Renal pelvis (tissue), 4 donors: Measurements from ENCODE around the gene SNAP29. TPM values are rescaled to one million over a fixed set of nuclear protein-coding genes. Genes with fewer than 3 reads are reported as not detected.
"Not testable (repeated sequence)": the region's sequence is repeated elsewhere in the genome, so short reads cannot be mapped to it uniquely, and the experiment has no call there.

Experiments used
- DNase-seq: peaks from one replicate; pipeline ENCODE4 v3.0.0-alpha.2; 2013
- polyA plus RNA-seq, 3 donors: library from polyadenylated mRNA; unstranded; fragments of 120-200 nt; gene quantifications; one replicate each; pipeline ENCODE4 v1.2.1, GENCODE V29; 2013; ENCODE audit not compliant: insufficient read length in 3 of 3

The SNAP29 gene
- polyA plus RNA-seq, 3 donors: 28.1 to 35.5 (median 29.0) TPM

- no peak for DNase-seq
Measured at GRCh38 chr22:20926243-20926642, 67.4 kb downstream of the SNAP29 start.

DNA sequence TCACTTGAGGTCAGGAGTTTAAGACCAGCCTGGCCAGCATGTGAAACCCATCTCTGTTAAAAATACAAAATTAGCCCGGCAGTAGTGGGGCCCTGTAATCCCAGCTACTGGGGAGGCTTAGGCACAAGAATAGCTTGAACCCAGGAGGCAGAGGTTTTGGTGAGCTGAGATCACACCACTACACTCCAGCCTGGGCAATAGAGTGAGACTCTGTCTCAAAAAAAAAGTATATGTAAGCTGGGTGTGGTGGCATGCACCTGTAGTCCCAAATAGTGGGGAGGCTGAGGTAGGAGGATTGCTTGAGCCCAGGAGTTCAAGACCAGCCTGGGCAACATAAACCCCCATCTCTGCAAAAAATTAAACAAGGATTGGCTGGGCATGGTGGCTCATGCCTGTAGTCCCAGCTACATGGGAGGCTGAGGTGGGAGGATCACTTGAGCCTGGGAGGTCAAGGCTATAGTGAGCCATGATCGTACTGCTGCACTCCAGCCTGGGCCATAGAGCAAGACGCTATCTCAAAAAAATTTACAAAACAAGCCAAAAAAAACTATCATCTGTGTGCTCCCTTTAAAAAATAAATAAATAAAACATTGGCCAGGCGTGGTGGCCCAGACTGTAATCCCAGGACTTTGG, 69.2 kb downstream of the SNAP29 start:
- DNase-seq: no peak

DNA sequence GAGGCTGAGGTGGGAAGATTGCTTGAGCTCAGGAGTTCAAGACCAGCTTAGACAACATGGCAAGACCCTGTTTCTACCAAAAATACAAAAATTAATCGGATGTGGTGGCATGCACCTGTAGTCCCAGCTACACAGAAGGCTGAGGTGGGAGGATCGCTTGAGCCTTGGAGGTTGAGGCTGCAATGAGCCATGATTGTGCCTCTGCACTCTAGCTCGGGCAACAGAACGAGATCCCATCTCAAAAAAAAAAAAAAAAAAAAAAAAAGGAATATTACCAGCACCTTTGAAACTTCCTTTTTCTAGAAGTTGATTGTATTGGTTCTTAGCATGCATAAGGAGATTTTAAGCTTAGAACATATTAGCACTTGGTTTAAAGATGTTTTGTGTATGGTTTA, 69.8 kb downstream of the SNAP29 start:
- DNase-seq: no peak

- DNase-seq: no peak
Measured at GRCh38 chr22:20930004-20930403, 71.2 kb downstream of the SNAP29 start.

DNA sequence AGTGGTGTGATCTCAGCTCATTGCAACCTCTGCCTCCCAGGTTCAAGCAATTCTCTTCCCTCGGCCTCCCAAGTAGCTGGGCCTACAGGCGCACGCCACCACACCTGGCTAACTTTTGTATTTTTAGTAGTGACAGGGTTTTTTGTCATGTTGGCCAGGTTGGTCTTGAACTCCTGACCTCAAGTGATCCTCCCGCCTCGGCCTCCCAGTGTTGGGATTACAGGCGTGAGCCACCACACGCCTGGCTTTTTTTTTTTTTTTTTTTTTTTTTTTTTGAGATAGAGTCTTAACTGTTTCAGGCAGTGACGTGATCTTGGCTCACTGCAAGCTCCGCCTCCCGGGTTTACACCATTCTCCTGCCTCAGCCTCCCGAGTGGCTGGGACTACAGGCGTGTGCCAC, 71.6 kb downstream of the SNAP29 start:
- not testable (repeated sequence) for DNase-seq

GRCh38 chr22:20931126-20931654, 72.4 kb downstream of the SNAP29 start:
- DNase-seq: no peak

DNA sequence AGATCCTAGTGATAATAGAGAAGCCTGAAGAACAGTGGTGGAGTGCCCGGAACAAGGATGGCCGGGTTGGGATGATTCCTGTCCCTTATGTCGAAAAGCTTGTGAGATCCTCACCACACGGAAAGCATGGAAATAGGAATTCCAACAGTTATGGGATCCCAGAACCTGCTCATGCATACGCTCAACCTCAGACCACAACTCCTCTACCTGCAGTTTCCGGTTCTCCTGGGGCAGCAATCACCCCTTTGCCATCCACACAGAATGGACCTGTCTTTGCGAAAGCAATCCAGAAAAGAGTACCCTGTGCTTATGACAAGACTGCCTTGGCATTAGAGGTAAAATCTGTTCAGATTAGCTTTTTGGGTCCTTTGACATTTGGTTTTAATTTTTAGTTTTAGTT, 75.1 kb downstream of the SNAP29 start:
- DNase-seq: no peak

DNA sequence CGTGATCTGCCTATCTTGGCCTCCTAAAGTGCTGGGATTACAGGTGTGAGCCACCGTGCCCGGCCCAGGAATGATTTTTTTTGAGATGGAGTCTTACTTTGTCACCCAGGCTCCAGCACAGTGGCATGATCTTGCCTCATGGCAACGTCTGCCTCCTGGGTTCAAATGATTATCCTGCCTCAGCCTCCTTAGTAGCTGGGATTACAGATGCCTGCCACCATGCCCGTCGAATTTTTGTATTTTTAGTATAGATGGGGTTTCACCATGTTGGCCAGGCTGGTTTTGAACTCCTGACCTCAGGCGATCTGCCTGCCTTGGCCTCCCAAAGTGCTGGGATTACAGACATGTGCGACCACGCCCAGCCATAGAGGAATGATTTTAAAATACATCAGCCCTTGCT, 76.2 kb downstream of the SNAP29 start:
- not testable (repeated sequence) for DNase-seq

- not testable (repeated sequence) for DNase-seq
Measured at GRCh38 chr22:20935780-20936539, 77.2 kb downstream of the SNAP29 start.

DNA sequence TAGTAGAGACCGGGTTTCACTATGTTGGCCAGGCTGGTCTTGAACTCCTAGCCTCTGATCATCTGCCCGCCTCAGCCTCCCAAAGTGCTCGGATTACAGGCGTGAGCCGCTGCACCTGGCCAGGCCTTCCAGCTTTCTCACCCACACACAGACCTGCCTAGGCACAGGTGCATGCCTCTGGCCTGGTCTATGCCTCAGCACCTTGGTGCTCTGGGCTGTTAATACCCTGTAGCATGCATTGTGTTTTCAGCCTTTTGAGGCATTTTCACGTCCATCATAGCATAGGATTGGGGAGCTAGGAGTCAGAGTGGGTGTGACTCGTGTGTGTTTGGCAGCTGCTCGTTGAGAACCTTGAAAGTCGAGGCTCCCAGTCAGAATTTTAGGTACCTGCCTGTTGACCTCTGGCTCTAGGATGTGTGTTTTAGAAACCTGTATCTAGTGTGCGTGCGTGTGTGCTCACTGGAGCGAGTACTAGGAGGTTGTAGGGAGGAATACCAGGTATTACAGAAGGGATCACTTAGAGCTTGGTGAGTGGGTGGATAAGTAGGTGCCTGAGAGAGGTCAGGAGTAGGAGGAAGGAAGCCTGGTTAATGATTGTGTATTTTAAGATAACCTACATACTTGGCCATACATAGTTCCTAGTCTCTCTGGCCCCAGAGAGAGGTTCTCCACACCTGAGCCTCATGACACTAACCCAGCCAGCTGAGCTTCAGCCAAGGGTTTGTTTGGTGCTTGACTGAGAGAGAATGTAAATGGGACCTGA, 78.4 kb downstream of the SNAP29 start:
- DNase-seq: no peak

DNA sequence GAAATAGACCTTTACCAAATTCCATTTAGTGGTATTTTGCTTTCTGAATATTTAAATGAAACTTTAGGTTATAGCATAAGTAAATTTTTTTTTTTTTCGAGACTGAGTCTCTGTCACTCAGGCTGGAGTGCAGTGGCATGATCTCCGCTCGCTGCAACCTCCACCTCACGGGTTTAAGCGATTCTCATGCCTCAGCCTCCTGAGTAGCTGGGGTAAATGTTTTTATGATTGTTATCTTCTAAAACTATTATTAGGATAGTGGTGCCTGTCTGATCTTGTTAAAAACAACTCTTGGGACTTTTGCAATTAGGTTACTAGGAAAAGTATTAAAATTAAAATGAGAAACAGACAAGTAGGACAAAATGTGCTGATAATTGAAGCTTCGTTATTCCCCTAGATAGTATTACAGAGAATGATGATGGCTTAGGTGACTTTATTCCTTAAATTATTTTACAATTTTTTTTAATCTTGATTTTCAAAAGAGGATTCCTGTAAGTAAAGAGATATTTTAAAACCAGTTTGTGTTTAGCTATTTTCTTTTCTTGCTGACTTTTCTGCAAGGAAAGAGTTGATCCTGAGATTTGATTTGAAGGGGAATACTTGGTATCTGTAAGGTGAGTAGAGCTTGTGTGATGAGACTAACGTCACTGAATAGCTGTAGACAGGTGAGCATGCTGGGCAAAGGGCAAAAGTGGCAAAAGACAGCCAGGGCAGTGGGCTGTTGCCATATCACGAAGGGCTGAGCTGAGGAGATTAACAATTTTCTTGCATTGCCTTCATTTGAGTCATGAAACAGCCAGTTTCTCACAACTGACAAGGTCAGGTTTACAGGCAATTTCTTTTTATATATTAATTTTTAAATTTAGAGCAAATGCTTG, 79.2 kb downstream of the SNAP29 start:
- DNase-seq: no peak

DNA sequence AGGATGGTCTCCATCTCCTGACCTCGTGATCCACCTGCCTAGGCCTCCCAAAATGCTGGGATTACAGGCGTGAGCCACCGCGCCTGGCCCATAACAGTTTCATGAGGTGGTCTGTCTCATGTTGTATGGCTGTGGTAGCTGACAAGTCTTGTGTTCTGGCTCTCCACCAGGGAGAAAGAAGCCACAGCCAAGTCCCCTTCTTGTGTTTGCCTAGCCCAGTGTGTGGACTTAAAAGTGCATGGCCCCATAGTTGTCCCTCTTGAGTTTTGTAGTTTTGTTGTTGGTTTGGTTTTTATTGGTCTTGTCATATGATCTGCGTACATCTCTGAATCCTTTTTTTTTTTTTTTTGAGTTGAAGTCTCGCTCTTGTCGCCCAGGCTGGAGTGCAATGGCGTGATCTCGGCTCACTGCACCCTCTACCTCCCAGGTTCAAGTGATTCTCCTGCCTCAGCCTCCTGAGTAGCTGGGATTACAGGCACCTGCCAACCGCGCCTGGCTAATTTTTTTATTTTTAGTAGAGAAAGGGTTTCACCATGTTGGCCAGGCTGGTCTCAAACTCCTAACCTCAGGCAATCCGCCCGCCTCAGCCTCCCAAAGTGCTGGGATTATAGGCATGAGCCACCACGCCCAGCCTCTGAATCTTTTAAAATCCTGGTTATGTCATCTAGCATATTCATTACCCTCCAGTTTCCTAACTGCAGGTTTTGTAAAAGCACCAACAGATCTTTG, 80.8 kb downstream of the SNAP29 start:
- not testable (repeated sequence) for DNase-seq

GRCh38 chr22:20940186-20940651, 81.4 kb downstream of the SNAP29 start:
- no peak for DNase-seq

Other genes starting within 250 kb of the SNAP29 start
- 1 to 10 TPM; 2.7 to 3.6 (median 3.0) TPM for gene SERPIND1, start 84.9 kb upstream of the SNAP29 start, polyA plus RNA-seq
- 10 to 100 TPM; 74.5 to 84.6 (median 76.0) TPM for gene PI4KA, start 196 bp upstream of the SNAP29 start, polyA plus RNA-seq
- 10 to 100 TPM; 58.7 to 61.0 (median 60.7) TPM for gene CRKL, start 58.4 kb downstream of the SNAP29 start, polyA plus RNA-seq
- 1 to 10 TPM; 1.1 to 1.6 (median 1.5) TPM for gene AIFM3, start 108.2 kb downstream of the SNAP29 start, polyA plus RNA-seq
- gene LZTR1, start 123.3 kb downstream of the SNAP29 start, polyA plus RNA-seq: 10 to 100 TPM; 49.3 to 60.5 (median 49.8) TPM
- 10 to 100 TPM; 18.2 to 23.8 (median 22.4) TPM for gene THAP7, start 143.1 kb downstream of the SNAP29 start, polyA plus RNA-seq
- gene P2RX6, start 156.2 kb downstream of the SNAP29 start, polyA plus RNA-seq: 1 to 10 TPM; 1.3 to 2.4 (median 1.5) TPM
- 1 to 10 TPM; 1.5 to 1.8 (median 1.8) TPM for gene SLC7A4, start 173.6 kb downstream of the SNAP29 start, polyA plus RNA-seq
- gene LRRC74B, start 186.9 kb downstream of the SNAP29 start, polyA plus RNA-seq: under 1 TPM; 0.11 to 0.22 (median 0.22) TPM